Stomach (tissue), 4 donors: ENCODE measurements around the gene ARHGAP40.

Experiments used
- EP300 ChIP-seq: sonication (generic); formaldehyde crosslinking; IDR thresholded peaks from one replicate; pipeline ENCODE4 v1.6.1; 2017; ENCODE audit warnings: antibody characterized with exemption
- POLR2A ChIP-seq, 4 donors: fragments of 450-650 bp; IDR thresholded peaks; one replicate each; pipeline ENCODE4 v1.6.1; 2016; ENCODE audit warnings: antibody characterized with exemption in 4 of 4, control low read depth in 2 of 4, mild to moderate bottlenecking in 1 of 4, moderate library complexity in 1 of 4
- POLR2AphosphoS5 ChIP-seq, 3 donors: sonication (generic); formaldehyde crosslinking; IDR thresholded peaks; one replicate each; pipeline ENCODE4 v1.6.1; 2016; ENCODE audit warnings: antibody characterized with exemption in 3 of 3
- TF ChIP-seq, protein P1 (sequence below), 7 experiments: fragments of 450-650 bp in 4 of 7; fragments of 200-600 bp in 3 of 7; sonication (generic) in 3 of 7; IDR thresholded peaks; one replicate each; pipeline ENCODE4 v1.5.1; 2016 to 2019; ENCODE audit warnings: antibody characterized with exemption in 7 of 7, control low read depth in 2 of 7, mild to moderate bottlenecking in 1 of 7

DNA sequence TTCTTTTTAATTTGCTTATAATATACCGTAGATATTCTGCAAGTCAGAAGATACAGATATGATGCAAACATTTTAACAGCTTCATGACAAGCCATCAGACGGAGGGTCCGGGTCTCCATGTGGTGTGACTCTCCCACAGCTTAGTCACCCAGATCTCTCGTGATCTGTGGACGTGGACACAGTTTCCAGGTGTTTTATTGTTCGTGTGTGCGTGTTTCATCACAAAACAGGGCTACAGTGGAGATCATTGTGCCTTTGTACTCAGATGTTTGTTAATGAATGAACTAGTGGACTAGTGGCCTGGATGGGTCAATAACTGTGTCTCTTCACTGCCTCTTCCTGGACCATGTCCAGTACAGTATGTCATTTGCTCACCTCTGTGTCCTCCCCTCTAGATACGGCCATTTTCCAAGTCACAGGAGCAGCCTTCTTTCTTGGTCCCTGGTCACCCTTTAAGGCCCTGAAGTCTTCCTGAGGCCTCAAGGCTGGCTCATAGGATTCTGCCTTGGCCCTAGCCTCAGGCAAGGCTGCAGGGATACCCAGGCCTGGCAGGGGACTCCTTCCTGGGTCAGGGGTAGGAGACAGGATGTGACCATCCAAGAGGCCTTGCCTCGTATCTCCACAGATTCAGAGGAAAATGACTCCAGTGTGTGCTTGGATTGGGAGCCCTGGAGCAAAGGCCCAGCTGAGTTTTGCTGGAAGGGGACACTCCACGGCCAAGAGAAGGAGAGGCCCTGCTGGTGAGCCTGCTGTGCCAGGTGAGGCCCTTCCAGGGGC, 16.0 kb upstream of the ARHGAP40 start:
- no peak for TF ChIP-seq POLR2A (IDR thresholded peaks at IDR 0.05)
- TF ChIP-seq, protein P1, sequence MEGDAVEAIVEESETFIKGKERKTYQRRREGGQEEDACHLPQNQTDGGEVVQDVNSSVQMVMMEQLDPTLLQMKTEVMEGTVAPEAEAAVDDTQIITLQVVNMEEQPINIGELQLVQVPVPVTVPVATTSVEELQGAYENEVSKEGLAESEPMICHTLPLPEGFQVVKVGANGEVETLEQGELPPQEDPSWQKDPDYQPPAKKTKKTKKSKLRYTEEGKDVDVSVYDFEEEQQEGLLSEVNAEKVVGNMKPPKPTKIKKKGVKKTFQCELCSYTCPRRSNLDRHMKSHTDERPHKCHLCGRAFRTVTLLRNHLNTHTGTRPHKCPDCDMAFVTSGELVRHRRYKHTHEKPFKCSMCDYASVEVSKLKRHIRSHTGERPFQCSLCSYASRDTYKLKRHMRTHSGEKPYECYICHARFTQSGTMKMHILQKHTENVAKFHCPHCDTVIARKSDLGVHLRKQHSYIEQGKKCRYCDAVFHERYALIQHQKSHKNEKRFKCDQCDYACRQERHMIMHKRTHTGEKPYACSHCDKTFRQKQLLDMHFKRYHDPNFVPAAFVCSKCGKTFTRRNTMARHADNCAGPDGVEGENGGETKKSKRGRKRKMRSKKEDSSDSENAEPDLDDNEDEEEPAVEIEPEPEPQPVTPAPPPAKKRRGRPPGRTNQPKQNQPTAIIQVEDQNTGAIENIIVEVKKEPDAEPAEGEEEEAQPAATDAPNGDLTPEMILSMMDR (IDR thresholded peaks at IDR 0.05) = no peak
- no peak for TF ChIP-seq POLR2AphosphoS5 (IDR thresholded peaks at IDR 0.05)
- no peak for TF ChIP-seq EP300
